GM19035 (cell line): Measurements from ENCODE around the gene ENOX2.

ENCODE experiments used
- ATAC-seq: cut with Tn5 transposase; IDR thresholded peaks from one replicate; pipeline ENCODE4 v1.9.1; 2021; ENCODE audit not compliant: unreplicated experiment

Gene ENOX2

GRCh38 chrX:130636277-130636676, 266.7 kb downstream of the ENOX2 start:
- ATAC-seq = no peak

GRCh38 chrX:130631011-130631410, 272.0 kb downstream of the ENOX2 start:
- ATAC-seq = no peak

- no peak for ATAC-seq
Observed at GRCh38 chrX:130628516-130628915, 274.5 kb downstream of the ENOX2 start.

- ATAC-seq = no peak
Observed at GRCh38 chrX:130626521-130626920, 276.5 kb downstream of the ENOX2 start.

GRCh38 chrX:130625386-130625785, 277.6 kb downstream of the ENOX2 start:
- ATAC-seq = no peak

GRCh38 chrX:130623518-130623917, 279.5 kb downstream of the ENOX2 start:
- no peak for ATAC-seq

GRCh38 chrX:130615941-130616340, 287.1 kb downstream of the ENOX2 start:
- no peak for ATAC-seq

- ATAC-seq = no peak
Observed at GRCh38 chrX:130607431-130607830, 295.6 kb downstream of the ENOX2 start.

- ATAC-seq = no peak
Observed at GRCh38 chrX:130606425-130606824, 296.6 kb downstream of the ENOX2 start.

GRCh38 chrX:130604882-130605281, 298.1 kb downstream of the ENOX2 start:
- no peak for ATAC-seq

GRCh38 chrX:130594453-130594916, 308.5 kb downstream of the ENOX2 start:
- no peak for ATAC-seq

- ATAC-seq = no peak
Observed at GRCh38 chrX:130593911-130594310, 309.1 kb downstream of the ENOX2 start.

GRCh38 chrX:130592204-130592603, 310.8 kb downstream of the ENOX2 start:
- ATAC-seq = no peak

- no peak for ATAC-seq
Observed at GRCh38 chrX:130578906-130579305, 324.1 kb downstream of the ENOX2 start.

- no peak for ATAC-seq
Observed at GRCh38 chrX:130577431-130577830, 325.6 kb downstream of the ENOX2 start.

GRCh38 chrX:130575831-130576389, 327.1 kb downstream of the ENOX2 start:
- ATAC-seq = peak; percentile 71
